HG02870 (cell line): Measurements from ENCODE around the gene JMJD8.
"Not testable (repeated sequence)": the region's sequence is repeated elsewhere in the genome, so short reads cannot be mapped to it uniquely, and the experiment has no call there.

Source experiments
- ATAC-seq: cut with Tn5 transposase; IDR thresholded peaks from one replicate; pipeline ENCODE4 v1.9.1; 2021; ENCODE audit warnings: mild to moderate bottlenecking, moderate library complexity; ENCODE audit not compliant: unreplicated experiment

Gene JMJD8

DNA sequence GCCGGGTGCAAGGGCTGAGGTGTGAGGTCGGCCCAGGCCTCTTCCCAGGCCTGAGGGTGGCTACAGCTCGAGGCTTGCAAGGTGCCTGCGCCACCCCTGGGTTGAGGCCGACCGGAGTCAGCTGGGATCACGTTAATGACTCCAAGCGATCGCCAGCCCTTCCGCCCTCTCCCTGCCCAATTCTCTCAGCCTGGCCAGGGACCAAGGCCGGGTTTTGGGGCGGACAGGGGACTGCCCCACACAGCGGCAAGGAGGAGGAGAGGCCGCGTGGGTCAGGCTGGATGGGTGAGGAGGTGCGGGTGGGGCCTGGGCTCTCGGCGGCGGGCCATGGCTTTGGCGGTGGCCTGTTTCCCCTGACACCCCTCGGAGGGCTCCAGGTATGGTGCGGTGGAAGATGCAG is 9.2 kb upstream of the JMJD8 start:
- ATAC-seq = no peak

GRCh38 chr16:692356-693108 is 8.4 kb upstream of the JMJD8 start:
- ATAC-seq = no peak

DNA sequence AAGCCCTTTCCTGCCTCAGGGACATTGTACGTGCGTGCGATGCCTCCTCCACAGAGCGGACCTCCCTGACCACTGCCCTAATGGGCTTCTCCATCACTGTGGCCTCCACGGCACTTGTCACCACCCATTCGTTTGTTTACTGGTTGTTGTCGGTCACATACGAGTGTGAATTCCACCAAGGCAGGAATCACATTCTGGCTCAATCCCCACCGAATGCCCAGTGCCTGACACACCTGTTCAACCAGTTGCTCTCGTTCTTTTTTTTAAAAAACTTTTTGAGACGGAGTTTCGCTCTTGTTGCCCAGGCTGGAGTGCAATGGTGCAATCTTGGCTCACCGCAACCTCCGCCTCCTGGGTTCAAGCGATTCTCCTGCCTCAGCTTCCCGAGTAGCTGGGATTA is 7.1 kb upstream of the JMJD8 start:
- ATAC-seq = not testable (repeated sequence)

GRCh38 chr16:689175-689897 is 5.2 kb upstream of the JMJD8 start:
- ATAC-seq = no peak

DNA sequence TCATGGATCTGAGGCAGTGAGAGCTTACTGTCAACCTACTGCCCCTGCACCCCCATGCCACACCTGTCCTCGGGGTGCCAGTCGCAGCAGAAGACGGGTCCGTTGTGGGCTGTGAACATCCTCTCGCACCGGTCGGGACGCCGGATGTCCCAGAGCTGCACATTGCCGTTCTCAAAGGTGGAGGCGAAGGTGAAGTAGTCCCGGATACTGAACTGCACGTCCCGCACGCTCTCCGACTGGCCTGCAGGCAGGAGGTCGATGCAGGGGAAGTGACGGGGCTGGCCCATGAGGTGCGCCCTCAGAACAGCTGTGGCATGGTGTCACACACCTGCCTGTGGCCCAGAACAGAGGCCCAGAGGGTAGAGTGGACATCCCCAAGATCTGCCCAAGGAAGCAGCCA is 3.4 kb upstream of the JMJD8 start:
- ATAC-seq = no peak

DNA sequence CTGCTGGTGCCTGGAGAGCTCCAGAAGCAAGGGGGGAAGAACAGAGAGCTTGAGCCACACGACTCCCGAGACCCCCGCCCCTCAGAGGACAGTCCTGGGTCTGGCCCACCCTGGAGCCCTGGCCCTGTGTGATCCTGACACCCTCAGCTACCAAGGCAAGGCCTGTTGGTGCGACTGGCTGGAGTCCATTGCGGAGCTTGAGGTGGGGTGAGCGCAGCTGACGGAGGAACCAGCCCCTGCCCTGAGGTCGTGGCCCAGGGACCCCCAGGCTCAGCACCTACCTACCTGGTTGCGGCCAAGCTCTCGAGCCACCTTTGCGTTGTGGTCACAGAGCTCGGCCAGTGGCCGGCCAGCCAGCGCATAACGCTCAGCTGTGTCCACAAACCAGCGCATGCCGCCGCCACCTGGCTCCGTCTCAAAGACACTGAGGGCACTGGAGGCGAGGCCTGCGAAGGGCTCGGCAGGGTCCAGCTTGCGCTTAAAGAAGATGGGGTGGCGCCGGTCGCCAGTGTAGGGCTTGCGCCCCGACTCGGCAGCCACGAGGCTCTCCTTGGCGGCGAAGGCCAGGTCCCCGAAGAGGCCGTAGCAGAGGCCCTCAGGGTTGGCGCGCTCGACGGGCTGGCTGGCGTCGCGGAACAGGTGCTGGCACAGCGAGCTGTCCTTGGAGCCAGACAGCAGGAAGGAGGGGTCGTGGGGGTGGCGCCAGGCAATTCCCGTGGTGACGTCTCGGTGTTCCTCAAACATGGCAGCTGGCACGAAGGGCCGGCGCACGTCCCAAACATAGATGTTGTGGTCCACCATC is 2.5 kb upstream of the JMJD8 start:
- ATAC-seq = no peak

- no peak for ATAC-seq
Measured at GRCh38 chr16:685967-686366, 1.8 kb upstream of the JMJD8 start.

- ATAC-seq = no peak
Measured at GRCh38 chr16:684961-685696, 995 bp upstream of the JMJD8 start.

- no peak for ATAC-seq
Measured at GRCh38 chr16:683396-684070, 601 bp downstream of the JMJD8 start.

DNA sequence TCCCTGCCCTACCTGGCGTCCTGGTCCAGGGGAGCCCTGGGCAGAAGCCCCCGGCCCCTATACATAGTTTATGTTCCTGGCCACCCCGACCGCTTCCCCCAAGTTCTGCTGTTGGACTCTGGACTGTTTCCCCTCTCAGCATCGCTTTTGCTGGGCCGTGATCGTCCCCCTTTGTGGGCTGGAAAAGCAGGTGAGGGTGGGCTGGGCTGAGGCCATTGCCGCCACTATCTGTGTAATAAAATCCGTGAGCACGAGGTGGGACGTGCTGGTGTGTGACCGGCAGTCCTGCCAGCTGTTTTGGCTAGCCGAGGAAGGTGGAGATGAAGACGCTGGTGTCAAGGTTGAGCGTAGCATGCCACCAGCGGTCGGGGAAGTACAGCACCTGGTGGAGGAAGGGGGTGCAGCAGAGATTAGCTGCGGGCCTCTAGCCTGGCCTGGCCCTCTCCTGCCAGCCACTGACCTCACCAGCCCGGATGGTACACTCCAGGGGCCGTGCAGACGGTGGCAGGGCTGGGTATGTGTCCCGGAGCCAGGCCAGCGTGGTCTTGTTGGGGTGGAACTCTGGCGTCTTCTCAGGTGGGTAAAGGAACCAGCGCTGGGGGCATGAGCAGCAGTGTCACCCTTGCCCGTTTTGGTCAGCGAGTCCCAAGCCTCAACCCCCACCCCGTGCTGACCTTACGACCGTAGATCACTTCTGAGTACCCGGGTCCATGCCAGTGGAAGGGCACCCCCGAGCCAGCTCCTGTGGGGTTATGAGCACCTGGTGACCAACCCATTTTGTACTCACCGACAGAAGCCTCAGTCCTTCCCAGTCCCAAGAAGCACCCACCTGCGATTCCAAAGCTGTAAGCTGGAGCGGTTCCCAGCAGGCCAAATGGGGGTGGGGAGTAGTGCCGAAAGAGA is 1.4 kb downstream of the JMJD8 start:
- no peak for ATAC-seq

DNA sequence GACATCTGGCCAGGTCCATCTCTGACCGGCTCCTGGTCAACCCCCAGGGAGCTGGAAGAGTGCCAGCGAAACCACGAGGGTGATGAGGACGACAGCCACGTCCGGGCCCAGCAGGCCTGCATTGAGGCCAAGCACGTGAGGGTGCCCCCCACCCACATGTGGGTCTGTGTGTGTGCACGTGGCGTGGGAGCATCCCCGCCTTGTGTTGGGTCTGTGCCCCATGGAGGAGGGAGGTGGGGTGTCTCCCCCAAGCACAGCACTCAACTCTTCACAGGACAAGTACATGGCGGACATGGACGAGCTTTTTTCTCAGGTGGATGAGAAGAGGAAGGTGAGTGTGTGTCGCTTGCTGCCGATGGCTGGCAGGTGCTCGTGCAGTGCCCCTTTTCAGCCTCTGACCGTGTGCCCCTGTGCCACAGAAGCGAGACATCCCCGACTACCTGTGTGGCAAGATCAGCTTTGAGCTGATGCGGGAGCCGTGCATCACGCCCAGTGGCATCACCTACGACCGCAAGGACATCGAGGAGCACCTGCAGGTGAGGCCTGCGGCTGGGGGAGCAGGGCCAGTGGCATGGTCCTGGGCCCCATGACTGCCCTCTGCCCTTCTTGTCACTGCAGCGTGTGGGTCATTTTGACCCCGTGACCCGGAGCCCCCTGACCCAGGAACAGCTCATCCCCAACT is 2.2 kb downstream of the JMJD8 start:
- no peak for ATAC-seq

DNA sequence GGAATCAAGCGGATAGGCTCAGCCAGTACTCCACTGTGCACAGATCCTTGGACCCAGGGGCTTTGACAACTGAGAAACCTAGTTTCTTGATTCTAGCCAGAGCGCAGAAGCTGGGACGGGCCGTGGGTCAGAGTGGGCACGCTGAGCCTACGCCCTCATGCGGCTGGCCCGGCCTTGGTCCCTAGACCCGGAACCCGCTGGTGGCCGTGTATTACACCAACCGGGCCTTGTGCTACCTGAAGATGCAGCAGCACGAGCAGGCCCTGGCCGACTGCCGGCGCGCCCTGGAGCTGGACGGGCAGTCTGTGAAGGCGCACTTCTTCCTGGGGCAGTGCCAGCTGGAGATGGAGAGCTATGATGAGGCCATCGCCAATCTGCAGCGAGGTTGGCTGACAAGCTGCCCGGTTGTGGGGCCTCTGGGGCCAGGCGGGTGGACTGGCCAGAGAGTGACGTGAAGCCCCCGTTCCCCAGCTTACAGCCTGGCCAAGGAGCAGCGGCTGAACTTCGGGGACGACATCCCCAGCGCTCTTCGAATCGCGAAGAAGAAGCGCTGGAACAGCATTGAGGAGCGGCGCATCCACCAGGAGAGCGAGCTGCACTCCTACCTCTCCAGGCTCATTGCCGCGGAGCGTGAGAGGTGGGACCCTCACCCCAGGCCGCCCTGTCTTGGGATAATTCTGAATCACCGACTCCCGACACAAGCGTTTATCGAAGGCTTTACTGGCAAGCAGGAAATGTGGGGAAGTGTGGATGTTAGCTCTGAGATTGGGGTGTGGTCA is 3.0 kb downstream of the JMJD8 start:
- no peak for ATAC-seq

GRCh38 chr16:680625-680945 is 3.5 kb downstream of the JMJD8 start:
- no peak for ATAC-seq

- ATAC-seq = peak; percentile 46
Measured at GRCh38 chr16:679814-680624, 4.1 kb downstream of the JMJD8 start, which contains the start of gene STUB1. Gene STUB1 (plus strand): TSS chr16:680410. CDS start chr16:680526, 116 bp downstream.

DNA sequence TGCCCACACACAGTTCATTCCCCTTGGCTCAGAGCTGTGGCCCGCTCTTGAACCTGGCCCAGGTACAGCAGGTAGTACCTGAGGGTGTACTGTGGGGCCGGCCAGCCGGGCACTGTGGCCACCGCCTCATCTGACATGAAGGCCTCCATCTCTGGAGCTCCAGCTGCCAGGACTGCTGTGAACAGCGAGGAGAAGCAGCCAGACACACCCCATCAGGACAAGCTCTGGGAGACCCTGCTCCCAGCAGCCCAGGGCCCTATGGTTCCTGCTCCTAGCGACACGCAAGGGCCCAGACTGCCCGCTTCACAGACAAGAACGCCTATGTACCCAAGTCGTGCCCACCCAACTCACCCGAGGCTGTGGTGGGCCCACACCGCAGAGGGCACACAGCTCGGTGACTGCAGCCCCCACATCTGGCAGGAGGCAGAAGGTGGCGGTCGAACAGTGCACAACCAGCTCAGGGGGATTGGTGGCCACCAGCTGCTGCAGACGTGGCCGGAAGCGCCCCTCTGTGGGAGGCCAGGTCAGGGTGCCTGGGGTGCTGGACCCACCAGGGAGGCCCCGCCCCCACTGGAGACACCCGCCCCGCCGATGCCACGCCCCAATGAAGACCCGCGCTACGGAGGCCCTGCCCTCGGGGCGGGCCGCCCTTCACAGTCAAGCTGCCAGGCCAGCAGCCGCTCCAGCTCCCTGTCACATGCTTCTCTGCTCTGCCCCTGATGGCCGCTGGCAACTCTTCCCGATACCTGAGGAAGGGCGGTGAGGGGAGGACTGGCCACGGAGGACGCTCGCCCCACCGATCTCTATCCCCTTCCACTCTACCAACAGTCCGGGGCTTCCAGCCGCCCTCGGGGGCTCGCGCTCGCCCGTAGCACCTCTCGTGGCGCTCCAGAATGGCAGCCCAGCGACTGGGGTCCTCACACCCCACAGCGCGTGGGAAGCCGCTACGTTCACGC is 5.0 kb downstream of the JMJD8 start:
- ATAC-seq = no peak

GRCh38 chr16:678209-678857 is 5.8 kb downstream of the JMJD8 start:
- ATAC-seq = no peak
